Activated naive CD4-positive, alpha-beta T cell (primary cell): Measurements from ENCODE around the gene LRRC41.
"Not testable (repeated sequence)": the region's sequence is repeated elsewhere in the genome, so short reads cannot be mapped to it uniquely, and the experiment has no call there.

Experiments
- DNase-seq, 4 experiments: peaks; one replicate each; lab custom pipeline; 2025; lab: John Stamatoyannopoulos, UW

The LRRC41 gene

GRCh38 chr1:46244656-46245371, 58.6 kb downstream of the LRRC41 start:
- DNase-seq = no peak

GRCh38 chr1:46243831-46244230, 59.6 kb downstream of the LRRC41 start:
- not testable (repeated sequence) for DNase-seq

- DNase-seq = no peak
Observed at GRCh38 chr1:46242918-46243317, 60.5 kb downstream of the LRRC41 start.

GRCh38 chr1:46241733-46242132, 61.7 kb downstream of the LRRC41 start:
- DNase-seq = not testable (repeated sequence)

- not testable (repeated sequence) for DNase-seq
Observed at GRCh38 chr1:46238865-46239264, 64.6 kb downstream of the LRRC41 start.

- DNase-seq = no peak
Observed at GRCh38 chr1:46236882-46237281, 66.5 kb downstream of the LRRC41 start.

- not testable (repeated sequence) for DNase-seq
Observed at GRCh38 chr1:46231231-46231630, 72.2 kb downstream of the LRRC41 start.
